H1 (cell line): Measurements from ENCODE around the gene GALNTL6. TPM values are rescaled to one million over a fixed set of nuclear protein-coding genes. Genes with fewer than 3 reads are reported as not detected.

ENCODE experiments used
- ASH2L ChIP-seq: fragments of 200-600, 300-600 bp; sonication (generic); IDR thresholded peaks from one replicate; pipeline ENCODE4 v1.7.1; 2017; ENCODE audit warnings: low read length
- BCL11A ChIP-seq, 2 experiments: IDR thresholded peaks; one replicate each; pipeline ENCODE4 v1.6.1; 2011; ENCODE audit warnings: low read depth in 2 of 2, low read length in 2 of 2, mild to moderate bottlenecking in 2 of 2
- EZH2 ChIP-seq: fragments of 200-600 bp; sonication (generic); IDR thresholded peaks from 2 replicates; pipeline ENCODE4 v1.7.1; 2012; ENCODE audit warnings: low read depth, mild to moderate bottlenecking, moderate library complexity, low read length, inconsistent platforms; ENCODE audit not compliant: severe bottlenecking
- RNF2 ChIP-seq: fragments of 200-900, 300-1000 bp; sonication (generic); IDR thresholded peaks from 2 replicates; pipeline ENCODE4 v1.7.1; 2016; ENCODE audit warnings: borderline replicate concordance, low read depth, mild to moderate bottlenecking, antibody characterized with exemption, low read length; ENCODE audit not compliant: poor library complexity, severe bottlenecking; ENCODE audit errors: missing control alignments
- SAP30 ChIP-seq: fragments of 300-600 bp; sonication (generic); IDR thresholded peaks from 2 replicates; pipeline ENCODE4 v1.7.1; 2012; ENCODE audit warnings: low read length, moderate library complexity, mild to moderate bottlenecking, inconsistent platforms; ENCODE audit not compliant: insufficient read depth, insufficient replicate concordance
- SP1 ChIP-seq: IDR thresholded peaks from 2 replicates; pipeline ENCODE4 v1.6.1; 2011; ENCODE audit warnings: low read depth, low read length
- polyA plus RNA-seq, 7 experiments: library from polyadenylated mRNA; depleted of rRNA in 3 of 7; stranded (reverse) in 5 of 7; unstranded in 2 of 7; fragments of >200 nt in 5 of 7; fragments of 200-250 nt in 2 of 7; gene quantifications; 1 replicate in 5 of 7; 2 replicates in 1 of 7; 4 replicates in 1 of 7; pipeline versions ENCODE4 v1.2.1 to v1.2.3, GENCODE V29; 2011 to 2013; ENCODE audit warnings: missing spikeins in 2 of 7, mixed read lengths in 2 of 7
- total RNA-seq: library from RNA; stranded (reverse); fragmentation: NEBNext Ultra II Directional; extraction: Animal tissue kit (Norgen Biotek cat#: 25700); gene quantifications from 2 replicates; pipeline ENCODE4 v1.2.1, GENCODE V29; 2021
- TF ChIP-seq, protein P1 (sequence below): fragments of 300-600 bp; sonication (generic); IDR thresholded peaks from 2 replicates; pipeline ENCODE4 v1.7.1; 2012; ENCODE audit warnings: low read length, moderate library complexity, mild to moderate bottlenecking, inconsistent platforms; ENCODE audit not compliant: insufficient replicate concordance

Gene GALNTL6
- total and polyA plus RNA-seq, 2 of the 8 experiments (the other 6 are each of a cell fraction or from before 2014, with no cell fraction given), result 0.03 to 0.32 TPM

- TF ChIP-seq, protein P1, sequence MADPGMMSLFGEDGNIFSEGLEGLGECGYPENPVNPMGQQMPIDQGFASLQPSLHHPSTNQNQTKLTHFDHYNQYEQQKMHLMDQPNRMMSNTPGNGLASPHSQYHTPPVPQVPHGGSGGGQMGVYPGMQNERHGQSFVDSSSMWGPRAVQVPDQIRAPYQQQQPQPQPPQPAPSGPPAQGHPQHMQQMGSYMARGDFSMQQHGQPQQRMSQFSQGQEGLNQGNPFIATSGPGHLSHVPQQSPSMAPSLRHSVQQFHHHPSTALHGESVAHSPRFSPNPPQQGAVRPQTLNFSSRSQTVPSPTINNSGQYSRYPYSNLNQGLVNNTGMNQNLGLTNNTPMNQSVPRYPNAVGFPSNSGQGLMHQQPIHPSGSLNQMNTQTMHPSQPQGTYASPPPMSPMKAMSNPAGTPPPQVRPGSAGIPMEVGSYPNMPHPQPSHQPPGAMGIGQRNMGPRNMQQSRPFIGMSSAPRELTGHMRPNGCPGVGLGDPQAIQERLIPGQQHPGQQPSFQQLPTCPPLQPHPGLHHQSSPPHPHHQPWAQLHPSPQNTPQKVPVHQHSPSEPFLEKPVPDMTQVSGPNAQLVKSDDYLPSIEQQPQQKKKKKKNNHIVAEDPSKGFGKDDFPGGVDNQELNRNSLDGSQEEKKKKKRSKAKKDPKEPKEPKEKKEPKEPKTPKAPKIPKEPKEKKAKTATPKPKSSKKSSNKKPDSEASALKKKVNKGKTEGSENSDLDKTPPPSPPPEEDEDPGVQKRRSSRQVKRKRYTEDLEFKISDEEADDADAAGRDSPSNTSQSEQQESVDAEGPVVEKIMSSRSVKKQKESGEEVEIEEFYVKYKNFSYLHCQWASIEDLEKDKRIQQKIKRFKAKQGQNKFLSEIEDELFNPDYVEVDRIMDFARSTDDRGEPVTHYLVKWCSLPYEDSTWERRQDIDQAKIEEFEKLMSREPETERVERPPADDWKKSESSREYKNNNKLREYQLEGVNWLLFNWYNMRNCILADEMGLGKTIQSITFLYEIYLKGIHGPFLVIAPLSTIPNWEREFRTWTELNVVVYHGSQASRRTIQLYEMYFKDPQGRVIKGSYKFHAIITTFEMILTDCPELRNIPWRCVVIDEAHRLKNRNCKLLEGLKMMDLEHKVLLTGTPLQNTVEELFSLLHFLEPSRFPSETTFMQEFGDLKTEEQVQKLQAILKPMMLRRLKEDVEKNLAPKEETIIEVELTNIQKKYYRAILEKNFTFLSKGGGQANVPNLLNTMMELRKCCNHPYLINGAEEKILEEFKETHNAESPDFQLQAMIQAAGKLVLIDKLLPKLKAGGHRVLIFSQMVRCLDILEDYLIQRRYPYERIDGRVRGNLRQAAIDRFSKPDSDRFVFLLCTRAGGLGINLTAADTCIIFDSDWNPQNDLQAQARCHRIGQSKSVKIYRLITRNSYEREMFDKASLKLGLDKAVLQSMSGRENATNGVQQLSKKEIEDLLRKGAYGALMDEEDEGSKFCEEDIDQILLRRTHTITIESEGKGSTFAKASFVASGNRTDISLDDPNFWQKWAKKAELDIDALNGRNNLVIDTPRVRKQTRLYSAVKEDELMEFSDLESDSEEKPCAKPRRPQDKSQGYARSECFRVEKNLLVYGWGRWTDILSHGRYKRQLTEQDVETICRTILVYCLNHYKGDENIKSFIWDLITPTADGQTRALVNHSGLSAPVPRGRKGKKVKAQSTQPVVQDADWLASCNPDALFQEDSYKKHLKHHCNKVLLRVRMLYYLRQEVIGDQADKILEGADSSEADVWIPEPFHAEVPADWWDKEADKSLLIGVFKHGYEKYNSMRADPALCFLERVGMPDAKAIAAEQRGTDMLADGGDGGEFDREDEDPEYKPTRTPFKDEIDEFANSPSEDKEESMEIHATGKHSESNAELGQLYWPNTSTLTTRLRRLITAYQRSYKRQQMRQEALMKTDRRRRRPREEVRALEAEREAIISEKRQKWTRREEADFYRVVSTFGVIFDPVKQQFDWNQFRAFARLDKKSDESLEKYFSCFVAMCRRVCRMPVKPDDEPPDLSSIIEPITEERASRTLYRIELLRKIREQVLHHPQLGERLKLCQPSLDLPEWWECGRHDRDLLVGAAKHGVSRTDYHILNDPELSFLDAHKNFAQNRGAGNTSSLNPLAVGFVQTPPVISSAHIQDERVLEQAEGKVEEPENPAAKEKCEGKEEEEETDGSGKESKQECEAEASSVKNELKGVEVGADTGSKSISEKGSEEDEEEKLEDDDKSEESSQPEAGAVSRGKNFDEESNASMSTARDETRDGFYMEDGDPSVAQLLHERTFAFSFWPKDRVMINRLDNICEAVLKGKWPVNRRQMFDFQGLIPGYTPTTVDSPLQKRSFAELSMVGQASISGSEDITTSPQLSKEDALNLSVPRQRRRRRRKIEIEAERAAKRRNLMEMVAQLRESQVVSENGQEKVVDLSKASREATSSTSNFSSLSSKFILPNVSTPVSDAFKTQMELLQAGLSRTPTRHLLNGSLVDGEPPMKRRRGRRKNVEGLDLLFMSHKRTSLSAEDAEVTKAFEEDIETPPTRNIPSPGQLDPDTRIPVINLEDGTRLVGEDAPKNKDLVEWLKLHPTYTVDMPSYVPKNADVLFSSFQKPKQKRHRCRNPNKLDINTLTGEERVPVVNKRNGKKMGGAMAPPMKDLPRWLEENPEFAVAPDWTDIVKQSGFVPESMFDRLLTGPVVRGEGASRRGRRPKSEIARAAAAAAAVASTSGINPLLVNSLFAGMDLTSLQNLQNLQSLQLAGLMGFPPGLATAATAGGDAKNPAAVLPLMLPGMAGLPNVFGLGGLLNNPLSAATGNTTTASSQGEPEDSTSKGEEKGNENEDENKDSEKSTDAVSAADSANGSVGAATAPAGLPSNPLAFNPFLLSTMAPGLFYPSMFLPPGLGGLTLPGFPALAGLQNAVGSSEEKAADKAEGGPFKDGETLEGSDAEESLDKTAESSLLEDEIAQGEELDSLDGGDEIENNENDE, result no peak
- TF ChIP-seq ASH2L (no peak), EZH2 (no peak), SAP30 (no peak), RNF2 (no peak), BCL11A (IDR thresholded peaks at IDR 0.05; ENCODE audit: low read depth in 2 of 2, low read length in 2 of 2) (no peak), SP1 (no peak)
These were observed 543.9 kb downstream of the GALNTL6 start (continued) for GRCh38 chr4:172357006-172357540.
